ENCODE results near the gene MAGEB10. TPM values are rescaled to one million over a fixed set of nuclear protein-coding genes. Genes with fewer than 3 reads are reported as not detected.
"Not testable (repeated sequence)": the region's sequence is repeated elsewhere in the genome, so short reads cannot be mapped to it uniquely, and the experiment has no call there.

The MAGEB10 gene
- not detected for total RNA-seq

- no peak for DNase-seq (ENCODE audit: low spot score)
Observed at GRCh38 chrX:27807690-27808089, at the start of gene MAGEB10. Gene MAGEB10, plus strand, starts transcription at chrX:27807990. Its CDS starts 13,317 bp downstream, at chrX:27821307.

GRCh38 chrX:27765718-27766117 is 42.1 kb upstream of the MAGEB10 start:
- no peak for DNase-seq (ENCODE audit: low spot score)

- DNase-seq (ENCODE audit: low spot score): no peak
Observed at GRCh38 chrX:27767387-27767786, 40.4 kb upstream of the MAGEB10 start.

- DNase-seq (ENCODE audit: low spot score): no peak
Observed at GRCh38 chrX:27775984-27776383, 31.8 kb upstream of the MAGEB10 start.

- DNase-seq (ENCODE audit: low spot score): no peak
Observed at GRCh38 chrX:27796640-27797257, 11.0 kb upstream of the MAGEB10 start.

- no peak for DNase-seq (ENCODE audit: low spot score)
Observed at GRCh38 chrX:27797575-27797974, 10.2 kb upstream of the MAGEB10 start.

- DNase-seq (ENCODE audit: low spot score): no peak
Observed at GRCh38 chrX:27808226-27808625, 436 bp downstream of the MAGEB10 start.

- DNase-seq (ENCODE audit: low spot score): not testable (repeated sequence)
Observed at GRCh38 chrX:27808991-27809859, 1.4 kb downstream of the MAGEB10 start.

- DNase-seq (ENCODE audit: low spot score): no peak
Observed at GRCh38 chrX:27815209-27815608, 7.4 kb downstream of the MAGEB10 start.

GRCh38 chrX:27823812-27824211 is 16.0 kb downstream of the MAGEB10 start:
- DNase-seq (ENCODE audit: low spot score): no peak

GRCh38 chrX:27838185-27838584 is 30.4 kb downstream of the MAGEB10 start:
- DNase-seq (ENCODE audit: low spot score): no peak

- DNase-seq (ENCODE audit: low spot score): no peak
Observed at GRCh38 chrX:27840881-27841280, 33.1 kb downstream of the MAGEB10 start.

- no peak for DNase-seq (ENCODE audit: low spot score)
Observed at GRCh38 chrX:27842859-27843258, 35.1 kb downstream of the MAGEB10 start.

- no peak for DNase-seq (ENCODE audit: low spot score)
Observed at GRCh38 chrX:27860337-27860736, 52.5 kb downstream of the MAGEB10 start.

GRCh38 chrX:27863809-27864208 is 56.0 kb downstream of the MAGEB10 start:
- DNase-seq (ENCODE audit: low spot score): no peak

Other genes with a start within 250 kb of the MAGEB10 start
- gene DCAF8L2, start 217.6 kb upstream of the MAGEB10 start, total RNA-seq: not detected
- gene DCAF8L1, start 173.5 kb downstream of the MAGEB10 start, total RNA-seq: not detected